Esophagus squamous epithelium (tissue), 5 donors: ENCODE data around the gene DPH7. TPM values are rescaled to one million over a fixed set of nuclear protein-coding genes. Genes with fewer than 3 reads are reported as not detected.

Experiments
- DNase-seq: peaks from one replicate; lab custom pipeline; 2025; lab: John Stamatoyannopoulos, UW
- H3K27ac ChIP-seq, 4 donors: fragments of 200-600 bp; sonication (generic); one replicate each; pipeline ENCODE4 v1.5.1; 2016 to 2019; ENCODE audit warnings: mild to moderate bottlenecking in 1 of 4
- H3K27me3 ChIP-seq, 4 donors: fragments of 200-600 bp; sonication (generic); 1 replicate in 3 of 4; 2 replicates in 1 of 4; pipeline versions ENCODE4 v1.5.1 to v1.6.0; 2017 to 2021; ENCODE audit warnings: antibody characterized with exemption in 1 of 4
- H3K36me3 ChIP-seq, 3 donors: fragments of 200-600 bp; sonication (generic); one replicate each; pipeline ENCODE4 v1.5.1; 2016 to 2019
- H3K4me1 ChIP-seq, 3 donors: fragments of 200-600 bp; sonication (generic); one replicate each; pipeline ENCODE4 v1.5.1; 2017 to 2019
- H3K4me3 ChIP-seq, 4 donors: fragments of 200-600 bp; sonication (generic); 1 replicate in 3 of 4; 2 replicates in 1 of 4; pipeline ENCODE4 v1.5.1; 2016 to 2019; ENCODE audit warnings: mild to moderate bottlenecking in 2 of 4, moderate library complexity in 1 of 4
- H3K9me3 ChIP-seq, 3 donors: fragments of 200-600 bp; sonication (generic); one replicate each; pipeline ENCODE4 v1.5.1; 2016 to 2019
- CTCF ChIP-seq, 6 experiments: fragments of 450-650 bp in 4 of 6; fragments of 200-600 bp in 2 of 6; sonication (generic) in 2 of 6; IDR thresholded peaks; one replicate each; pipeline ENCODE4 v1.5.1; 2016 to 2019; ENCODE audit warnings: antibody characterized with exemption in 6 of 6, mild to moderate bottlenecking in 4 of 6, moderate library complexity in 4 of 6
- POLR2A ChIP-seq, 4 donors: fragments of 450-650 bp; IDR thresholded peaks; one replicate each; pipeline ENCODE4 v1.6.1; 2017; ENCODE audit warnings: antibody characterized with exemption in 4 of 4, mild to moderate bottlenecking in 4 of 4, moderate library complexity in 3 of 4
- WGBS, 2 donors: methylation state at CpG; one replicate each; pipeline ENCODE4 v1.1.5; 2018; 5-methylcytosine and 5-hydroxymethylcytosine counted together
- intact Hi-C: fragments of 100-400 bp; cut with DNase I; formaldehyde crosslinking; loops from one replicate; pipeline ENCODE4 v1.15.0; 2022
- total RNA-seq, 4 donors: library from RNA; depleted of rRNA; stranded (reverse); fragments of >200 nt; gene quantifications; one replicate each; pipeline ENCODE4 v1.1.0, GENCODE V29; 2016
- donor health status: DM: yes; HTN: yes; CAD: no.

The DPH7 gene
- total RNA-seq, 4 donors from 2014 or later: 13.4 to 32.2 (median 21.7) TPM

GRCh38 chr9:137590469-137591383 is 12.0 kb upstream of the DPH7 start, which contains the start of gene ZMYND19:
ZMYND19 (minus strand) TSS chr9:137590512; CDS start chr9:137590263, 249 bp downstream.
- peak; percentile 57 for DNase-seq
- intact Hi-C loops: no loop called here
- Histone ChIP-seq H3K27me3 (no peaks in the 10 kb centered on the region), H3K36me3 (peaks cover 18 to 31% (median 20%) of the 10 kb centered on the region in 3 donors), H3K27ac (peak within 1 kb of the TSS; percentile 80 to 90 (median 82)), H3K9me3 (no peaks in the 10 kb centered on the region), H3K4me1 (peaks cover 16 to 42% (median 19%) of the 10 kb centered on the region in 3 donors), H3K4me3 (peak within 1 kb of the TSS; percentile 74 to 87 (median 81))
- TF ChIP-seq POLR2A (IDR thresholded peaks at IDR 0.05) (peak in 2 of 4 donors; percentile 11 to 48), CTCF (IDR thresholded peaks at IDR 0.05) (no peak)
- 0 to 2% methylated on average over 7 to 11 of the region's 113 CpGs for WGBS, 2 donors

DNA sequence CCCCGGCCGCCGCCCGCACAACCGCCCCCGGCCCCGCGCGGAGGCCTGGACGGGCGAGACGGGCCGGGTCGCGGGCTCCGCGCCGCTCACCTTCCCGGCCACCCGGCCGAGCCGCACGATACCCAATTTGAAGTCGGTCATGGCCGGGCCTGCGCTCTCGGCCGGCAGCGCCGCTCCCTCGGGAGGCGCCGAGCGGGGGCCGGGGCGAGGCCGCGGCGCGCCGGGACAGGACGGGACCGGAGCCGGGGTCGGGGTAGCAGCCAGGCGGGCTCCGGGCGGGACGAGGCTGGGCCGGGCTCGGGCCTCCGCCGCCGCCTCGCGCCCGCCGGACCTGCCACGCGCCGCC is 11.4 kb upstream of the DPH7 start:
- no peak for TF ChIP-seq POLR2A (IDR thresholded peaks at IDR 0.05)
- TF ChIP-seq CTCF (IDR thresholded peaks at IDR 0.05): no peak
- peak overlapping the region; percentile 43 to 87 (median 82) for H3K27ac ChIP-seq
- H3K9me3 ChIP-seq: no peaks in the 10 kb centered on the region
- peaks cover 19 to 38% (median 22%) of the 10 kb centered on the region in 3 donors for H3K36me3 ChIP-seq
- H3K27me3 ChIP-seq: no peaks in the 10 kb centered on the region
- peaks cover 16 to 42% (median 19%) of the 10 kb centered on the region in 3 donors for H3K4me1 ChIP-seq
- WGBS, 2 donors: no CpG with 5 or more reads among the region's 61 CpGs
- no peak for DNase-seq
- intact Hi-C loops: no loop called here
- H3K4me3 ChIP-seq: peak overlapping the region; percentile 49 to 82 (median 76)

- H3K9me3 ChIP-seq: no peaks in the 10 kb centered on the region
- peaks cover 16 to 42% (median 19%) of the 10 kb centered on the region in 3 donors for H3K4me1 ChIP-seq
- TF ChIP-seq POLR2A (IDR thresholded peaks at IDR 0.05) (no peak), CTCF (IDR thresholded peaks at IDR 0.05) (no peak)
- H3K4me3 ChIP-seq: peak overlapping the region; percentile 49 to 82 (median 76)
- peak overlapping the region; percentile 43 to 87 (median 82) for H3K27ac ChIP-seq
- peaks cover 19 to 42% (median 22%) of the 10 kb centered on the region in 3 donors for H3K36me3 ChIP-seq
- no peaks in the 10 kb centered on the region for H3K27me3 ChIP-seq
- 6% methylated on average over 10 of the region's 58 CpGs; no CpG with 5 or more reads in 1 of the 2 donors for WGBS, 2 donors
- intact Hi-C loops: no loop called here
- DNase-seq: no peak
These were observed 10.9 kb upstream of the DPH7 start for GRCh38 chr9:137589441-137590122.

DNA sequence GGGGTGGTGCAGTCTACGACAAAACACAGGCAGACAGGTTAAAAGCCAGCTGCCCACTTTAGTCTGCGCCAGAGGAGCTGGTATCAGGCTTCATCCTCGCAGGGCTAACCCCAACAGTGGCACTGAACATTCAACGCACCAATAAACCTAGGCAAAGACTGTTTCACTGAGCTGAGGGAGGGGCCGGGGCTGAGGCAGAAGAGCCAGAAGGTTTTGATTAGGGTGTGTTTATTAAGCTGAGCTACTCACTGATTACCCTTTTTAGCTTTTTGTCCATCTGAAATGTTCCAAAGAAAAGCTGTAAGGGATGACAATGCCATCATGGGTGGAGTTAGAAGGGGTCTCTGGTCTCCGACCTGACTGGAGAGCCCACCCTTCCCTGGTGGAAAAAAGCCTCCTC is 10.2 kb upstream of the DPH7 start:
- intact Hi-C loops: no loop called here
- H3K4me3 ChIP-seq: peak overlapping the region; percentile 49 to 82 (median 76)
- no peak for TF ChIP-seq POLR2A (IDR thresholded peaks at IDR 0.05)
- TF ChIP-seq CTCF (IDR thresholded peaks at IDR 0.05): no peak
- H3K4me1 ChIP-seq: peaks cover 16 to 36% (median 19%) of the 10 kb centered on the region in 3 donors
- no peaks in the 10 kb centered on the region for H3K9me3 ChIP-seq
- peaks cover 19 to 49% (median 22%) of the 10 kb centered on the region in 3 donors for H3K36me3 ChIP-seq
- peak overlapping the region in 3 of 4 donors; percentile 43 to 87 (median 84) for H3K27ac ChIP-seq
- no peak for DNase-seq
- no peaks in the 10 kb centered on the region for H3K27me3 ChIP-seq
- 69 to 84% methylated on average over 5 to 6 of the region's 6 CpGs for WGBS, 2 donors
